Gastroesophageal sphincter (tissue), 3 donors: Measurements from ENCODE around the gene RAB3IL1.

Source experiments
- POLR2A ChIP-seq, 2 donors: fragments of 450-650 bp; IDR thresholded peaks; one replicate each; pipeline ENCODE4 v1.6.1; 2017; ENCODE audit warnings: antibody characterized with exemption in 2 of 2, mild to moderate bottlenecking in 2 of 2, moderate library complexity in 1 of 2
- POLR2AphosphoS5 ChIP-seq: sonication (generic); formaldehyde crosslinking; IDR thresholded peaks from one replicate; pipeline ENCODE4 v1.6.1; 2017; ENCODE audit warnings: antibody characterized with exemption
- TF ChIP-seq, protein P1 (sequence below), 4 experiments: fragments of 200-600 bp in 2 of 4; fragments of 450-650 bp in 2 of 4; sonication (generic) in 1 of 4; IDR thresholded peaks; one replicate each; pipeline ENCODE4 v1.5.1; 2017 to 2019; ENCODE audit warnings: antibody characterized with exemption in 4 of 4, mild to moderate bottlenecking in 2 of 4, moderate library complexity in 2 of 4

DNA sequence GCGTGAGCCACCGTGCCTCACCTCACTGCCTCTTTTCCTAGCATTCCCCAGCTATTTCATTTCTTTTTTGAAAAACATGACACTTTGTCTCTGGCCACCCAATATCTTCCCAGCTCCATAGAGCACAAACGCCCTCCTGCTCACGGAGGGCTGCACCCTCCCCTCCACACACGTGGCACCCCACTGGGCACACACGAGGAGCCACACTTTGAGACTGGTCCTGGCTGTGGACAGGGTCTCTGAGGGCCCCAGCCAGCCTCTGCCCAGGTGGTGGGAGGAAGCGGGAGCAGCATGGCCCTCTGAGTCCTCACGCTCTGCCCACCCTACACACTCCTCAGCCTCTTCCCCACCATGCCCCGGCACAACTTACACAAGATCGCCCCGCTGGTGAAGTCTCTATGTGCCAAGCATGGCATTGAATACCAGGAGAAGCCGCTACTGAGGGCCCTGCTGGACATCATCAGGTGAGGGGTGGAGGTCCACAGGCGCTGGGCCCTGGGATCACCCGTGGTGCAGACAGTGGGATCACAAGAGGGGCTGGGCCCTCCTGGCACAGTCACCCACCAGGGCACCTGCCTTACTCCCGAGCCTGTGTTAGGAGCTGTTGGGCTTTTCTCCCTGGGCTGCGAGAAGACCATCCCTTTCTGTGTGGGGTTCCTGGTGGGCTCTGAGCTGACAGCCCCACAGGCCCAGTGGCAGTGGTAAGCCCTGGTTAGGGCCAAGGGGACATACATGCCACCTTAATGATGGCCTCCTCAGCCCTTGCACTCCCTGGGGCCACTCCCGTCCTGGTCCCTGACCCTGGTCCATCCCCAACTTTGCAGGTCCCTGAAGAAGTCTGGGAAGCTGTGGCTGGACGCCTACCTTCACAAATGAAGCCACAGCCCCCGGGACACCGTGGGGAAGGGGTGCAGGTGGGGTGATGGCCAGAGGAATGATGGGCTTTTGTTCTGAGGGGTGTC lies 52.3 kb downstream of the RAB3IL1 start:
- TF ChIP-seq, protein P1, sequence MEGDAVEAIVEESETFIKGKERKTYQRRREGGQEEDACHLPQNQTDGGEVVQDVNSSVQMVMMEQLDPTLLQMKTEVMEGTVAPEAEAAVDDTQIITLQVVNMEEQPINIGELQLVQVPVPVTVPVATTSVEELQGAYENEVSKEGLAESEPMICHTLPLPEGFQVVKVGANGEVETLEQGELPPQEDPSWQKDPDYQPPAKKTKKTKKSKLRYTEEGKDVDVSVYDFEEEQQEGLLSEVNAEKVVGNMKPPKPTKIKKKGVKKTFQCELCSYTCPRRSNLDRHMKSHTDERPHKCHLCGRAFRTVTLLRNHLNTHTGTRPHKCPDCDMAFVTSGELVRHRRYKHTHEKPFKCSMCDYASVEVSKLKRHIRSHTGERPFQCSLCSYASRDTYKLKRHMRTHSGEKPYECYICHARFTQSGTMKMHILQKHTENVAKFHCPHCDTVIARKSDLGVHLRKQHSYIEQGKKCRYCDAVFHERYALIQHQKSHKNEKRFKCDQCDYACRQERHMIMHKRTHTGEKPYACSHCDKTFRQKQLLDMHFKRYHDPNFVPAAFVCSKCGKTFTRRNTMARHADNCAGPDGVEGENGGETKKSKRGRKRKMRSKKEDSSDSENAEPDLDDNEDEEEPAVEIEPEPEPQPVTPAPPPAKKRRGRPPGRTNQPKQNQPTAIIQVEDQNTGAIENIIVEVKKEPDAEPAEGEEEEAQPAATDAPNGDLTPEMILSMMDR (IDR thresholded peaks at IDR 0.05), result no peak
- TF ChIP-seq POLR2A (IDR thresholded peaks at IDR 0.05) (no peak), POLR2AphosphoS5 (no peak)
